Measurements from ENCODE around the gene FRY.

- TF ChIP-seq CTCF (conservative IDR thresholded peaks at IDR 0.05) = no peak
- no peak; the same call in 1 of the 2 replicates for TF ChIP-seq ZFX (IDR thresholded peaks at IDR 0.05)
Measured at GRCh38 chr13:32044446-32044845, 12.9 kb downstream of the FRY start.

Measured in C4-2B (cell line).